Activated CD4-positive, alpha-beta memory T cell treated with anti-CD3 and anti-CD28 coated beads, Interleukin-2, amount 10 ng/mL, durations not matched to agents 7 days and 5 days (primary cell): ENCODE data around the gene STXBP6. TPM values are rescaled to one million over a fixed set of nuclear protein-coding genes. Genes with fewer than 3 reads are reported as not detected.

ENCODE experiments used
- CTCF ChIA-PET: fragments of 350-600 bp; sonication (Branson Sonifier 250); formaldehyde crosslinking; loops from one replicate; lab custom pipeline; 2021; ENCODE audit warnings: antibody characterized with exemption, inconsistent platforms; lab: Charles Lee
- POLR2A ChIA-PET: fragments of 350-600 bp; sonication (Branson Sonifier 250); formaldehyde crosslinking; loops from one replicate; lab custom pipeline; 2021; ENCODE audit warnings: antibody characterized with exemption; lab: Charles Lee
- DNase-seq: peaks from one replicate; pipeline ENCODE4 v3.0.0-alpha.2; 2020
- H3K27ac Mint-ChIP-seq: one replicate; pipeline ENCODE4 v1.8.0; 2021; ENCODE audit warnings: mild to moderate bottlenecking, mixed read lengths
- H3K27me3 Mint-ChIP-seq: one replicate; pipeline ENCODE4 v1.8.0; 2021; ENCODE audit warnings: mixed read lengths
- H3K36me3 Mint-ChIP-seq: one replicate; pipeline ENCODE4 v1.8.0; 2021; ENCODE audit warnings: low read depth, mixed read lengths
- H3K4me1 Mint-ChIP-seq: one replicate; pipeline ENCODE4 v1.8.0; 2021; ENCODE audit warnings: mixed read lengths
- H3K4me3 Mint-ChIP-seq: one replicate; pipeline ENCODE4 v1.8.0; 2021; ENCODE audit warnings: mild to moderate bottlenecking, mixed read lengths
- H3K9me3 Mint-ChIP-seq: one replicate; pipeline ENCODE4 v1.8.0; 2021; ENCODE audit warnings: mixed read lengths
- total RNA-seq, 2 experiments: library from RNA; stranded (reverse); gene quantifications; one replicate each; pipeline ENCODE4 v1.2.3, GENCODE V29; 2021

STXBP6 gene
- total RNA-seq, 2 experiments from 2014 or later = not detected

GRCh38 chr14:25048170-25049016 lies 1.6 kb downstream of the STXBP6 start:
- CTCF ChIA-PET = interaction anchor here (0.5 kb wide), 1 partner anchor 28 kb away, joined by 3 read pairs; no protein-coding TSS in a partner anchor
- Mint-ChIP-seq H3K9me3 (no peaks in the 10 kb centered on the region), H3K4me1 (peaks cover 8% of the 10 kb centered on the region), H3K36me3 (no peaks in the 10 kb centered on the region), H3K27me3 (peaks cover 49% of the 10 kb centered on the region), H3K27ac (no peak overlapping the region), H3K4me3 (no peak overlapping the region)
- POLR2A ChIA-PET = no interaction called here
- no peak for DNase-seq

- ChIA-PET POLR2A (no interaction called here), CTCF (no interaction called here)
- no peak overlapping the region for H3K27ac Mint-ChIP-seq
Measured at GRCh38 chr14:25046301-25046943, 3.5 kb downstream of the STXBP6 start.

GRCh38 chr14:25044106-25044698 lies 5.7 kb downstream of the STXBP6 start:
- POLR2A ChIA-PET = no interaction called here
- no peaks in the 10 kb centered on the region for H3K36me3 Mint-ChIP-seq
- no peak overlapping the region for H3K27ac Mint-ChIP-seq
- CTCF ChIA-PET = no interaction called here
- DNase-seq = no peak
- peaks cover 23% of the 10 kb centered on the region for H3K27me3 Mint-ChIP-seq
- no peak overlapping the region for H3K4me3 Mint-ChIP-seq
- H3K4me1 Mint-ChIP-seq = peaks cover 5% of the 10 kb centered on the region
- no peaks in the 10 kb centered on the region for H3K9me3 Mint-ChIP-seq

More at GRCh38 chr14:25046301-25046943, 3.5 kb downstream of the STXBP6 start:
- Mint-ChIP-seq H3K27me3 (peaks cover 36% of the 10 kb centered on the region), H3K4me1 (peaks cover 8% of the 10 kb centered on the region), H3K4me3 (no peak overlapping the region), H3K36me3 (no peaks in the 10 kb centered on the region), H3K9me3 (no peaks in the 10 kb centered on the region)
- DNase-seq = no peak

GRCh38 chr14:25042362-25043299 lies 7.3 kb downstream of the STXBP6 start:
- no peaks in the 10 kb centered on the region for H3K36me3 Mint-ChIP-seq
- ChIA-PET POLR2A (no interaction called here), CTCF (no interaction called here)
- H3K4me3 Mint-ChIP-seq = no peak overlapping the region
- no peak for DNase-seq
- no peaks in the 10 kb centered on the region for H3K4me1 Mint-ChIP-seq
- H3K27me3 Mint-ChIP-seq = peaks cover 8% of the 10 kb centered on the region
- H3K27ac Mint-ChIP-seq = no peak overlapping the region
- H3K9me3 Mint-ChIP-seq = no peaks in the 10 kb centered on the region

GRCh38 chr14:25041898-25042297 lies 8.0 kb downstream of the STXBP6 start:
- DNase-seq = no peak
- Mint-ChIP-seq H3K27ac (no peak overlapping the region), H3K9me3 (no peaks in the 10 kb centered on the region), H3K4me1 (no peaks in the 10 kb centered on the region), H3K36me3 (no peaks in the 10 kb centered on the region), H3K27me3 (peaks cover 3% of the 10 kb centered on the region), H3K4me3 (no peak overlapping the region)
- CTCF ChIA-PET = no interaction called here
- POLR2A ChIA-PET = no interaction called here

- Mint-ChIP-seq H3K4me1 (no peaks in the 10 kb centered on the region), H3K9me3 (no peaks in the 10 kb centered on the region), H3K4me3 (no peak overlapping the region), H3K36me3 (no peaks in the 10 kb centered on the region), H3K27ac (no peak overlapping the region), H3K27me3 (peaks cover 3% of the 10 kb centered on the region)
- CTCF ChIA-PET = no interaction called here
- no peak for DNase-seq
- POLR2A ChIA-PET = no interaction called here
Measured at GRCh38 chr14:25041484-25041883, 8.5 kb downstream of the STXBP6 start.

- H3K36me3 Mint-ChIP-seq = no peaks in the 10 kb centered on the region
- POLR2A ChIA-PET = no interaction called here
Measured at GRCh38 chr14:25039933-25040332, 10.0 kb downstream of the STXBP6 start.

GRCh38 chr14:25038044-25038668 lies 11.8 kb downstream of the STXBP6 start:
- no peak for DNase-seq
- Mint-ChIP-seq H3K4me3 (no peak overlapping the region), H3K4me1 (no peaks in the 10 kb centered on the region), H3K36me3 (no peaks in the 10 kb centered on the region), H3K9me3 (no peaks in the 10 kb centered on the region), H3K27me3 (no peaks in the 10 kb centered on the region), H3K27ac (no peak overlapping the region)
- ChIA-PET CTCF (no interaction called here), POLR2A (no interaction called here)

More at GRCh38 chr14:25039933-25040332, 10.0 kb downstream of the STXBP6 start:
- DNase-seq = no peak
- H3K27me3 Mint-ChIP-seq = peaks cover 3% of the 10 kb centered on the region
- no peak overlapping the region for H3K27ac Mint-ChIP-seq
- no peak overlapping the region for H3K4me3 Mint-ChIP-seq
- CTCF ChIA-PET = no interaction called here
- H3K9me3 Mint-ChIP-seq = no peaks in the 10 kb centered on the region
- no peaks in the 10 kb centered on the region for H3K4me1 Mint-ChIP-seq

- CTCF ChIA-PET = no interaction called here
- H3K4me1 Mint-ChIP-seq = no peaks in the 10 kb centered on the region
- no peak overlapping the region for H3K4me3 Mint-ChIP-seq
- H3K27ac Mint-ChIP-seq = no peak overlapping the region
- H3K9me3 Mint-ChIP-seq = no peaks in the 10 kb centered on the region
- POLR2A ChIA-PET = no interaction called here
- no peaks in the 10 kb centered on the region for H3K27me3 Mint-ChIP-seq
- H3K36me3 Mint-ChIP-seq = no peaks in the 10 kb centered on the region
- DNase-seq = no peak
Measured at GRCh38 chr14:25037032-25037431, 12.9 kb downstream of the STXBP6 start.

GRCh38 chr14:25034803-25035681 lies 14.9 kb downstream of the STXBP6 start:
- POLR2A ChIA-PET = no interaction called here

GRCh38 chr14:25033358-25033757 lies 16.6 kb downstream of the STXBP6 start:
- no peak overlapping the region for H3K4me3 Mint-ChIP-seq
- no peak overlapping the region for H3K27ac Mint-ChIP-seq
- POLR2A ChIA-PET = no interaction called here
- no peaks in the 10 kb centered on the region for H3K9me3 Mint-ChIP-seq
- H3K27me3 Mint-ChIP-seq = no peaks in the 10 kb centered on the region
- CTCF ChIA-PET = no interaction called here
- no peak for DNase-seq
- H3K4me1 Mint-ChIP-seq = no peaks in the 10 kb centered on the region
- H3K36me3 Mint-ChIP-seq = no peaks in the 10 kb centered on the region

More at GRCh38 chr14:25034803-25035681, 14.9 kb downstream of the STXBP6 start:
- no peak for DNase-seq
- H3K36me3 Mint-ChIP-seq = no peaks in the 10 kb centered on the region
- H3K9me3 Mint-ChIP-seq = no peaks in the 10 kb centered on the region
- H3K4me3 Mint-ChIP-seq = no peak overlapping the region
- CTCF ChIA-PET = interaction anchor here (0.7 kb wide), 1 partner anchor 19 kb away, joined by 3 read pairs; no protein-coding TSS in a partner anchor
- H3K27ac Mint-ChIP-seq = no peak overlapping the region
- H3K4me1 Mint-ChIP-seq = no peaks in the 10 kb centered on the region
- H3K27me3 Mint-ChIP-seq = no peaks in the 10 kb centered on the region
